ENCODE data around the gene RGCC. TPM values are rescaled to one million over a fixed set of nuclear protein-coding genes. Genes with fewer than 3 reads are reported as not detected.

Gene RGCC
- total RNA-seq, 1 experiment from 2014 or later, result not detected

GRCh38 chr13:41443969-41444368 is 13.4 kb upstream of the RGCC start:
- H3K4me2 ChIP-seq (ENCODE audit: insufficient read depth, insufficient read length, low read length), result no peak overlapping the region
- WGBS (ENCODE audit: extremely low coverage, insufficient read length, low lambda C conversion rate), result no CpG with 5 or more reads among the region's 5 CpGs
- H3K79me1 ChIP-seq (ENCODE audit: insufficient read depth, low read depth, low read length, poor library complexity, severe bottlenecking), result no peaks in the 10 kb centered on the region
- H3K23ac ChIP-seq (ENCODE audit: insufficient read length, low read depth, low read length), result no peak overlapping the region
- H2AFZ ChIP-seq (ENCODE audit: low read length), result no peak overlapping the region
- H2BK15ac ChIP-seq (ENCODE audit: low read depth, low read length), result no peak overlapping the region
- no peak overlapping the region for H3K4ac ChIP-seq (ENCODE audit: low read depth, low read length)
- Mint-ChIP-seq H3K36me3 (ENCODE audit: insufficient read depth in 1 of 3, low read depth in 3 of 3) (peaks cover 0 to 1% (median 0%) of the 10 kb centered on the region in 3 experiments; a peak in 1 of 7 replicates), H3K4me1 (no peaks in the 10 kb centered on the region), H3K4me3 (no peak overlapping the region), H3K27me3 (ENCODE audit: low read depth) (peaks cover 7% of the 10 kb centered on the region), H3K27ac (no peak overlapping the region), H3K9me3 (no peaks in the 10 kb centered on the region)
- no peak overlapping the region for H3K18ac ChIP-seq (ENCODE audit: insufficient read length, low read depth, low read length)
- H3K4me1 ChIP-seq (ENCODE audit: insufficient read depth, low read length), result no peaks in the 10 kb centered on the region
- H3K79me2 ChIP-seq (ENCODE audit: insufficient read depth, low read length), result no peaks in the 10 kb centered on the region
- no peaks in the 10 kb centered on the region for H3K27me3 ChIP-seq (ENCODE audit: insufficient read depth, low read length)
- H3K9ac ChIP-seq (ENCODE audit: extremely low read depth, insufficient read length, low read length), result no peak overlapping the region
- H4K8ac ChIP-seq (replicated peaks; ENCODE audit: insufficient read length, low read depth, low read length), result no peak overlapping the region
- H2BK5ac ChIP-seq (ENCODE audit: insufficient read length, low read length), result no peak overlapping the region
- H2BK20ac ChIP-seq (ENCODE audit: low read depth, low read length, poor library complexity, severe bottlenecking), result no peak overlapping the region
- DNase-seq, result no peak
- H2AK5ac ChIP-seq (ENCODE audit: insufficient read length, low read length), result no peak overlapping the region
- H3K27ac ChIP-seq (ENCODE audit: insufficient read length, low read depth, low read length), result no peak overlapping the region
- no peaks in the 10 kb centered on the region for H3K9me3 ChIP-seq (ENCODE audit: control insufficient read depth, low read depth, low read length)
- H3K14ac ChIP-seq (ENCODE audit: insufficient read depth, low read length), result no peak overlapping the region
- no peaks in the 10 kb centered on the region for H4K20me1 ChIP-seq (ENCODE audit: control insufficient read depth, insufficient read depth, insufficient read length)
- H2BK120ac ChIP-seq (ENCODE audit: low read depth, low read length, poor library complexity, severe bottlenecking), result no peak overlapping the region
- H4K91ac ChIP-seq (ENCODE audit: insufficient read length, low read depth, low read length), result no peak overlapping the region
- no peak overlapping the region for H4K5ac ChIP-seq (ENCODE audit: insufficient read length, low read depth, low read length)
- H3T11ph ChIP-seq (ENCODE audit: low read length), result no peak overlapping the region
- H3K56ac ChIP-seq (ENCODE audit: insufficient read length, low read depth, low read length), result no peak overlapping the region
- H3K23me2 ChIP-seq (ENCODE audit: insufficient read length, low read depth, low read length, poor library complexity, severe bottlenecking), result no peaks in the 10 kb centered on the region
- H2BK12ac ChIP-seq (ENCODE audit: insufficient read length, low read depth, low read length), result no peak overlapping the region
- TF ChIP-seq CTCF (conservative IDR thresholded peaks at IDR 0.05), result no peak

Data from H9 (cell line).